NB4 (cell line): ENCODE measurements around the gene BPIFA2.
"Not testable (repeated sequence)": the region's sequence is repeated elsewhere in the genome, so short reads cannot be mapped to it uniquely, and the experiment has no call there.

Experiments
- DNase-seq: peaks from one replicate; pipeline ENCODE4 v3.0.0; 2010; ENCODE audit warnings: low read depth
- H3K4me3 ChIP-seq: one replicate; pipeline ENCODE4 v1.5.1; 2011; ENCODE audit warnings: mild to moderate bottlenecking, low read depth, low read length, moderate library complexity
- MYC ChIP-seq: IDR thresholded peaks from 2 replicates; pipeline ENCODE4 v1.6.1; 2011; ENCODE audit warnings: low read depth, low read length
- POLR2A ChIP-seq: IDR thresholded peaks from 2 replicates; pipeline ENCODE4 v1.6.1; 2011; ENCODE audit warnings: mild to moderate bottlenecking; ENCODE audit not compliant: insufficient read length; ENCODE audit errors: extremely low read depth
- TF ChIP-seq, protein P1 (sequence below): IDR thresholded peaks from 2 replicates; pipeline ENCODE4 v1.6.1; 2011; ENCODE audit warnings: low read depth, low read length
- TF ChIP-seq, protein P2 (sequence below): IDR thresholded peaks from one replicate; pipeline ENCODE4 v1.5.1; 2012; ENCODE audit warnings: low read depth, low read length

Gene BPIFA2, protein sequence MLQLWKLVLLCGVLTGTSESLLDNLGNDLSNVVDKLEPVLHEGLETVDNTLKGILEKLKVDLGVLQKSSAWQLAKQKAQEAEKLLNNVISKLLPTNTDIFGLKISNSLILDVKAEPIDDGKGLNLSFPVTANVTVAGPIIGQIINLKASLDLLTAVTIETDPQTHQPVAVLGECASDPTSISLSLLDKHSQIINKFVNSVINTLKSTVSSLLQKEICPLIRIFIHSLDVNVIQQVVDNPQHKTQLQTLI

DNA sequence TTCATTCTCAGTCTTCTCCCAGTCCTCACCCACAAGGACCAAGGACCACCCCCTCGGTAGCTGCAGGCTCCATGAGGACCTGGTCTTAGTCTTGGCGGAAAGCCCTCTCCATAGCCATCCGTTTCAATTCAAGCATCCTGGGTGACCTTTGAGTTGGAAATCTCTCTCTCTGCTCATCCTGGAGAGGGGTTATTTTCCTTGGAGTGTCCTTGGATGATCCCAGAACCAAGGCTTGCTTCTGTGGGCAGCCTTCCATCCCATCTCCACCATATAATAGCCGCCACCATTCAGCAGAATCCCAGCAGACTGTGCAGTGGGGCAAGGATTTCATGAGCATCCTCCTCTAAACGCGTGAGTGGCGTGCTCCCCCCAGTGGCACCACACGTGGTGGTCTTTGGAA, at the start of gene BPIFA2:
Gene BPIFA2, plus strand, starts transcription at position 301 of the 400 bp plus-strand sequence. CDS start 987 bp downstream, outside the sequence.
- DNase-seq = no peak
- TF ChIP-seq MYC (no peak), POLR2A (no peak)
- TF ChIP-seq, protein P1, sequence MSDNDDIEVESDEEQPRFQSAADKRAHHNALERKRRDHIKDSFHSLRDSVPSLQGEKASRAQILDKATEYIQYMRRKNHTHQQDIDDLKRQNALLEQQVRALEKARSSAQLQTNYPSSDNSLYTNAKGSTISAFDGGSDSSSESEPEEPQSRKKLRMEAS = no peak
- TF ChIP-seq, protein P2, sequence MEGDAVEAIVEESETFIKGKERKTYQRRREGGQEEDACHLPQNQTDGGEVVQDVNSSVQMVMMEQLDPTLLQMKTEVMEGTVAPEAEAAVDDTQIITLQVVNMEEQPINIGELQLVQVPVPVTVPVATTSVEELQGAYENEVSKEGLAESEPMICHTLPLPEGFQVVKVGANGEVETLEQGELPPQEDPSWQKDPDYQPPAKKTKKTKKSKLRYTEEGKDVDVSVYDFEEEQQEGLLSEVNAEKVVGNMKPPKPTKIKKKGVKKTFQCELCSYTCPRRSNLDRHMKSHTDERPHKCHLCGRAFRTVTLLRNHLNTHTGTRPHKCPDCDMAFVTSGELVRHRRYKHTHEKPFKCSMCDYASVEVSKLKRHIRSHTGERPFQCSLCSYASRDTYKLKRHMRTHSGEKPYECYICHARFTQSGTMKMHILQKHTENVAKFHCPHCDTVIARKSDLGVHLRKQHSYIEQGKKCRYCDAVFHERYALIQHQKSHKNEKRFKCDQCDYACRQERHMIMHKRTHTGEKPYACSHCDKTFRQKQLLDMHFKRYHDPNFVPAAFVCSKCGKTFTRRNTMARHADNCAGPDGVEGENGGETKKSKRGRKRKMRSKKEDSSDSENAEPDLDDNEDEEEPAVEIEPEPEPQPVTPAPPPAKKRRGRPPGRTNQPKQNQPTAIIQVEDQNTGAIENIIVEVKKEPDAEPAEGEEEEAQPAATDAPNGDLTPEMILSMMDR = no peak
- H3K4me3 ChIP-seq = no peak within 1 kb of the TSS

DNA sequence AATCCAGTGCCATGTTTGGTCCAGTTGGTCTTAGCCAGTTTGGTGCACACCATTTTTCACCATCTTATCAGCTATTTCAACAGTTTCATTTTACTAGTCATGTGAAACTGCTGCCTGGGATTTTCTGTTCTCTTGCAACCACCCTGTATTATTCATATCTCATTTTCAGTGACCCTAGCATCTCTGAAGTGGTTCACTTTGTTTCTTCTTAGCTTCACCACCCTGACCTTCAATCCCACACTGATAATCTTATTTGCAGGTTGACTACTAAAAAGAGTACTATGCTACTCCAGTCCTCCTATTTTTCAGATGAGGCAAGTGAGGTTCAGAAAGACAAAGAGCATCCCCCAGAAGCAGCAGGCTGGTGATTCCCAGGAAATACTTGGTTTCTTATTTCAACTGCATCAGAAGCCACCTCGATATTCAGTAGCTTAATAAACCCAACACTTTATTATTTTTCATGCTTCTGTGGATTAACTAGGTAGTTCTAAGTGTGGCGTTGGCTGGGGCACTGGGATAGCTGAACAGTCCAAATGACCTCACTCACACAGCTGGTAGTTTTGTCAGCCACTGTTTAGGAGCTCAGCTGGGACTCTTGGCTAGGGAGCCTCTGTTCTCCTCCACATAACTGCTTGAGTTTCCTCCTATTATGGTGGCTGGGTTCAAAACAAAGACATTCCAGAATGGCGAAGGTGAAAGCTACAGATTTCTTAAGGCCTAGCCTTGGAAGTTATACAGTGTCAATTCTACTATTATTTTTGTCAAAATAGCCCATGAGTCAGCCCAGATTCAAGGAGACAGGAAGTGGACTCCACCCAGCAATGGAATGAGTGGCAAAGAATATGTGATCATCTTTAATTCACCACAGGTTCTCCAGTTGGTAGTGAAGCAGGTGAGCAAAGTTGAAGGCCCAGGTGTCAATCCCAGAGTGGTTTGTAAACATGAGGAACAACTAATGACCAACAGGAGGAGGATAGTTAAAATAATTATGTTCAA, 47.9 kb upstream of the BPIFA2 start:
- no peak for DNase-seq
- TF ChIP-seq MYC (no peak), POLR2A (no peak)
- TF ChIP-seq, protein P2 = no peak
- TF ChIP-seq, protein P1 = no peak
- H3K4me3 ChIP-seq = no peak overlapping the region

DNA sequence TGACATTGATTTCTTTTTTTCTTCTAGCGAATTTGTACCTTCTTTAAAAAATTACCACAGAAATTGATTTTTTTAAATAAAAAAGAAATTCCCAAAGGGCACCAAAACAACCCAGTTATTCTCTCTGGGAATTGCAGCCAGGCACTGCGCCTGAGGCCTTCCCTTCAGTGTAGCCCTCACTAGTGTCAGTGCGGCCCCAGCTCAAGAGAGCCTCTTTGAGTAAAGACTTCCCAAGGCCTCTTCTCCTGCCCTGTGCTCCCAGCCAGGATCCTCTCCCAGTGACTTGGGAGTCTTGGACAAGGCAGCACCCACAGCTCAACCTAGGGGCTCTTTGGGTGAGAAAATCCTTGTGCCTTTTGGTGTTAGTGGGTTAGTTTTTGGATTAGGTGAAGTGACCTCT, 47.0 kb upstream of the BPIFA2 start:
- H3K4me3 ChIP-seq = no peak overlapping the region
- TF ChIP-seq MYC (no peak), POLR2A (no peak)
- TF ChIP-seq, protein P1 = no peak
- TF ChIP-seq, protein P2 = no peak
- no peak for DNase-seq

DNA sequence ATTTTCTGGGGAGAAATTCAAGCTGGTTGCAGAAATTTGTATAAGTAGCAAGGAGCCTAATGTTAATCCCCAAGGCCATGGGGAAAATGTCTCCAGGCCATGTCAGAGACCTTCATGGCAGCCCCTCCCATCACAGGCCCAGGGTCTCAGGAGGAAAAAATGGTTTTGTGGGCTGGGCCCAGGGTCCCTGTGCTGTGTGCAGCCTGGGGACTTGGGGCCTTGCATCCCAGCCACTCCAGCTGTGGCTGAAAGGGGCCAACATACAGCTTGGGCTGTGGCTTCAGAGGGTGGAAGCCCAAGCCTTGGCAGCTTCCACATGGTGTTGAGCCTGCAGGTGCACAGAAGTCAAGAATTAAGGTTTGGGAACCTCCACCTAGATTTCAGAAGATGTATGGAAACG, 45.7 kb upstream of the BPIFA2 start:
- H3K4me3 ChIP-seq, DNase-seq: not testable (repeated sequence)

DNA sequence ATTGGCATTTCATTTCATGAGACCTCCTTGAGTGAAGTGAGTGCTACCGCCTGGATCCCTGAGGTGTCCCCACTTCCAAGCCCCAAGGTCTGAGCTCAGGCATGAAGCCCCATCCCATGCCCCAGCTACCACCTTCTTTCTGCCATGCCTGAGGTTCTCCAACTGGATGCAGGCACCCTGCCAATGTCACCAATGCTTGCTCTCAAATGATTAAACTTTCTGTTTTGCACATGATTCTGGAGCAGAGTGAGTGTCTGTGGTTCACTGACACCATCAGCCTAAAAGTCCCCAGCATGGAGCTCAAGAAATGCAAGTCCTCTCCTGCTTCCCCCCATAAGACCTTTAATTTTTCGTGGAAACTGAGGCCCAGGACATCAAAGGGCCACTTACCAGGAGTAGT, 43.7 kb upstream of the BPIFA2 start:
- H3K4me3 ChIP-seq = no peak overlapping the region
- DNase-seq = no peak
- TF ChIP-seq, protein P1 = no peak
- TF ChIP-seq, protein P2 = no peak
- TF ChIP-seq POLR2A = no peak
- TF ChIP-seq MYC = no peak

DNA sequence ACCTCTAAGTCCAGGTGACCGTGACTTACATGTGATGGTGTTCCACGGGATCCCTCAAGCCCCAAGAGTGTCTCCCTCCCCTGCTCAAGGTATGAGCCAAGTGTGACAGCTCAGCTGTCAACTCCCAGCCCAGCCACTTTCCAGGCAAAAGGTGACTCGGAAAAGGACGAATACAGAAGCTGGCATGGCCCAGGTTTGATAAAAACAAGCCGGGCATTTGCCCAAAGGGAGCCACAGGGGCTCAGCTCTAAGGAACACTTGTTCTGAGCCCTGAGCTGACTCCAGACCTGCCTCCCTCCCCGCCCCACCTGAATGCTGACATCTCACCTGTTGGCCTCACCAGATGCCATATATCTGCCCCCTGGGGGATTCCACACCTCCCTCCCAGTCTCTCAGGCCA, 43.0 kb upstream of the BPIFA2 start:
- no peak overlapping the region for H3K4me3 ChIP-seq
- no peak for DNase-seq
- TF ChIP-seq, protein P2 = no peak
- TF ChIP-seq, protein P1 = no peak
- TF ChIP-seq MYC (no peak), POLR2A (no peak)
